Measurements from ENCODE around the gene ZNF669. TPM values are rescaled to one million over a fixed set of nuclear protein-coding genes. Genes with fewer than 3 reads are reported as not detected.

The ZNF669 gene
- total RNA-seq, 1 experiment from 2014 or later, result 7.2 TPM

GRCh38 chr1:247090455-247090854 lies 13.7 kb downstream of the ZNF669 start:
- no peaks in the 10 kb centered on the region for H4K20me1 ChIP-seq (ENCODE audit: insufficient read depth)
- ATAC-seq, result peak; percentile 16; the same call in 1 of the 2 replicates
- ChIA-PET RAD21 (ENCODE audit: low non-redundant PET in 1 of 2, low total read pairs in 2 of 2, uncharacterized antibody in 2 of 2, unreplicated experiment in 2 of 2) (no interaction called here), CTCF (no interaction called here), POLR2A (no interaction called here)
- intact Hi-C loops (cut with micrococcal nuclease), result no loop called here
- no peak for DNase-seq (ENCODE audit: low read depth, low spot score)
- no peak overlapping the region for H3K9ac ChIP-seq (ENCODE audit: low read length)
- no peak overlapping the region for H3K27ac ChIP-seq (ENCODE audit: low read depth, low read length)
- H3K4me1 ChIP-seq (ENCODE audit: control insufficient read depth in 1 of 2, insufficient read depth in 2 of 2, low read length in 2 of 2), result no peaks in the 10 kb centered on the region
- no peaks in the 10 kb centered on the region for H3K27me3 ChIP-seq (ENCODE audit: insufficient read depth, low read length)
- no peak overlapping the region for H3K4me3 ChIP-seq (replicated peaks in 1 of 2; ENCODE audit: low read depth in 1 of 2, low read length in 2 of 2)
- H2AFZ ChIP-seq (ENCODE audit: low read depth, low read length, poor library complexity, severe bottlenecking), result no peak overlapping the region
- TF ChIP-seq ELF1 (IDR thresholded peaks at IDR 0.05; ENCODE audit: borderline replicate concordance, low read depth), result no peak
- TF ChIP-seq CEBPB (IDR thresholded peaks at IDR 0.05; ENCODE audit: low read depth), result no peak
- TF ChIP-seq JUND (IDR thresholded peaks at IDR 0.05), result no peak
- TF ChIP-seq, protein P1, sequence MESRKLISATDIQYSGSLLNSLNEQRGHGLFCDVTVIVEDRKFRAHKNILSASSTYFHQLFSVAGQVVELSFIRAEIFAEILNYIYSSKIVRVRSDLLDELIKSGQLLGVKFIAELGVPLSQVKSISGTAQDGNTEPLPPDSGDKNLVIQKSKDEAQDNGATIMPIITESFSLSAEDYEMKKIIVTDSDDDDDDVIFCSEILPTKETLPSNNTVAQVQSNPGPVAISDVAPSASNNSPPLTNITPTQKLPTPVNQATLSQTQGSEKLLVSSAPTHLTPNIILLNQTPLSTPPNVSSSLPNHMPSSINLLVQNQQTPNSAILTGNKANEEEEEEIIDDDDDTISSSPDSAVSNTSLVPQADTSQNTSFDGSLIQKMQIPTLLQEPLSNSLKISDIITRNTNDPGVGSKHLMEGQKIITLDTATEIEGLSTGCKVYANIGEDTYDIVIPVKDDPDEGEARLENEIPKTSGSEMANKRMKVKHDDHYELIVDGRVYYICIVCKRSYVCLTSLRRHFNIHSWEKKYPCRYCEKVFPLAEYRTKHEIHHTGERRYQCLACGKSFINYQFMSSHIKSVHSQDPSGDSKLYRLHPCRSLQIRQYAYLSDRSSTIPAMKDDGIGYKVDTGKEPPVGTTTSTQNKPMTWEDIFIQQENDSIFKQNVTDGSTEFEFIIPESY (IDR thresholded peaks at IDR 0.05; ENCODE audit: extremely low read depth, insufficient replicate concordance, low read length), result no peak
- no peak for TF ChIP-seq FOSL1 (IDR thresholded peaks at IDR 0.05; ENCODE audit: low read depth)
- TF ChIP-seq ZNF274 (IDR thresholded peaks at IDR 0.05; ENCODE audit: low read depth, low read length), result no peak
- no peak for TF ChIP-seq EZH2 (IDR thresholded peaks at IDR 0.05)
- TF ChIP-seq POLR2AphosphoS5 (IDR thresholded peaks at IDR 0.05; ENCODE audit: low read depth, low read length), result no peak
- TF ChIP-seq SP1 (IDR thresholded peaks at IDR 0.05; ENCODE audit: low read depth), result no peak
- H3K4me2 ChIP-seq (ENCODE audit: low read length), result no peak overlapping the region
- H3K36me3 ChIP-seq (ENCODE audit: control insufficient read depth in 1 of 2, insufficient read depth in 2 of 2, low read length in 2 of 2), result no peaks in the 10 kb centered on the region
- no peaks in the 10 kb centered on the region for H3K9me2 ChIP-seq (ENCODE audit: insufficient read depth)
- no peaks in the 10 kb centered on the region for H3K79me2 ChIP-seq (ENCODE audit: insufficient read depth, low read length)
- no TSS peak for BruUV-seq (replicated peaks)
- H3K9me3 ChIP-seq (ENCODE audit: control insufficient read depth in 1 of 2, insufficient read depth in 1 of 2, low read depth in 1 of 2, low read length in 2 of 2), result no peaks in the 10 kb centered on the region

All from HCT116 (cell line).